SIG-M5 treated with dmso at 0.1 percent for 504 hours (cell line): ENCODE measurements around the gene IWS1.
"Not testable (repeated sequence)": the region's sequence is repeated elsewhere in the genome, so short reads cannot be mapped to it uniquely, and the experiment has no call there.

ENCODE experiments used
- DNase-seq: peaks from one replicate; lab custom pipeline; 2025; ENCODE audit not compliant: unreplicated experiment; lab: John Stamatoyannopoulos, UW

Gene IWS1

DNA sequence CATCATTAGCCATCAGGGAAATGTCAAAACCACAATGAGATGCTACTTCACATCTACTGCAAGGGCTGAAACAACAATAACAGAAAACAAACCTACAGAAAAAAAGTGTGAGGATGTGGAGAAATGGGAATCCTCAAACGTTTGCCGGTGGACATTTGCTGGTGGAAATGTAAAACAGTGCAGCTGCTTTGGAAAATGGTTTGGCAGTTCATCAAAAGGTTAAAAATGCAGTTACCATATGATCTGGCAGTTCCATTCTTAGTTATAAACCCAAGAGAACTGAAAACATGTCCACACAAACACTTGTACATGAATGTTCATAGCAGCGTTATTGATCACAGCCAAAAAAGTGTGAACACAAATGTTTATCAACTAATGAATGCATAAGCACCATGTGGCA is 63.8 kb downstream of the IWS1 start:
- no peak for DNase-seq

DNA sequence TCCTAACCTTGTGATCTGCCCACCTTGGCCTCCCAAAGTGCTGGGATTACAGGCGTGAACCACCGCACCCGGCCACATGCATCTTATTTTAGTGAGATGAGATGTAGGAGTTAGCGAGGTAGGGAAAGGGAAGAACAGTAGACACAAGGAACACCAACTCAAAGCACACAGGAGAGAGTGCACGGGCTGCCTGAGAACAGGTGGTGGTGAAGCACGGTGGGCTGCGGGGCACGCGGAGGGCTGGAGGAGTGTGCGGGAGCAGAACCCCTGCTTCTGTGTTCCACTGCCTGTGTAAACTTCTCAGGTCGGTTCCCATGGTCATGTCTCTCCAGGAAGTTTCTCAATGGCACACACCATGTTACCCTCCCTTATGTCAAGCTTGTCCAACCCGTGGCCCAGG is 69.3 kb downstream of the IWS1 start:
- DNase-seq: no peak

DNA sequence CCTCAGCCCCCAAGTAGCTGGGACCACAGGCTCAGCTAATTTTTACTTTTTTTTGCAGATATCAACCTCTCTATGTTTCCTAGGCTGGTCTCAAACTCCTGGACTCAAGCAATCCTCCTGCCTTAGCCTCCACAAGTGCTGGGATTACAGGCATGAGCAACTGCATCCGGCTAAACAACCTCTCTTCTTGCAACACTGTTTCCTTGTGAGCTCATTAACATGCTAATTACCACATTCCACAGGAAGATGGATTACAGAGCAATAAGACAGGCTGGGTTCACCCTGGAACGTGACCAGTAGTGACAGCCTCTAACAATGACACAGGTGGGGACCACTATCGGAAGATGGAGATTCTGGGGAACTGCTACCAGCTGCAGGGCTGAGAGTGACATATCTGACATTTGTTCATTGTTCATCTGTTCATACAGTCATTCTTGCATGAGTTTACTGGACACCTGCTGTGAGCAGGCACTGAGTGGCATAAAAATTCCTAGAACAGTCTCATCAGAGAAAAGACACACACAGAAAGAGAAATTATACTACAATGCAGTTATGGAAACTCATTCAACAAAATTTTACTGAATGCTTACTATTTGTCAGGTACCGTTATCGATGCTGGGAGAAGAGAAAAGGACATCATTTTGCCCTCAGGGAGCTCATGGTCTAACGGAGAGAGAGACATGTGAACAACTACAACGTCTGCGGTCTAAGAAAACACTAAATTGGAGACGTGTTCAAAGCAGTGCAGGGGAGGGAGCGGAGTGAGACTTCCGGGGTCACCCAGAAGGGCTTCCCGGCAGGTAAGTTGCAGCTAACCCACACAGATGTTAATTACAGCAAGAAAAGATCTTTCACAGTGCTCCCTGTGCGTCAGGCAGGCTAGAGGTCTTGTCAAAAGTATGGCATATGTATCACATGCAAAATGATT is 70.5 kb downstream of the IWS1 start:
- DNase-seq: no peak

DNA sequence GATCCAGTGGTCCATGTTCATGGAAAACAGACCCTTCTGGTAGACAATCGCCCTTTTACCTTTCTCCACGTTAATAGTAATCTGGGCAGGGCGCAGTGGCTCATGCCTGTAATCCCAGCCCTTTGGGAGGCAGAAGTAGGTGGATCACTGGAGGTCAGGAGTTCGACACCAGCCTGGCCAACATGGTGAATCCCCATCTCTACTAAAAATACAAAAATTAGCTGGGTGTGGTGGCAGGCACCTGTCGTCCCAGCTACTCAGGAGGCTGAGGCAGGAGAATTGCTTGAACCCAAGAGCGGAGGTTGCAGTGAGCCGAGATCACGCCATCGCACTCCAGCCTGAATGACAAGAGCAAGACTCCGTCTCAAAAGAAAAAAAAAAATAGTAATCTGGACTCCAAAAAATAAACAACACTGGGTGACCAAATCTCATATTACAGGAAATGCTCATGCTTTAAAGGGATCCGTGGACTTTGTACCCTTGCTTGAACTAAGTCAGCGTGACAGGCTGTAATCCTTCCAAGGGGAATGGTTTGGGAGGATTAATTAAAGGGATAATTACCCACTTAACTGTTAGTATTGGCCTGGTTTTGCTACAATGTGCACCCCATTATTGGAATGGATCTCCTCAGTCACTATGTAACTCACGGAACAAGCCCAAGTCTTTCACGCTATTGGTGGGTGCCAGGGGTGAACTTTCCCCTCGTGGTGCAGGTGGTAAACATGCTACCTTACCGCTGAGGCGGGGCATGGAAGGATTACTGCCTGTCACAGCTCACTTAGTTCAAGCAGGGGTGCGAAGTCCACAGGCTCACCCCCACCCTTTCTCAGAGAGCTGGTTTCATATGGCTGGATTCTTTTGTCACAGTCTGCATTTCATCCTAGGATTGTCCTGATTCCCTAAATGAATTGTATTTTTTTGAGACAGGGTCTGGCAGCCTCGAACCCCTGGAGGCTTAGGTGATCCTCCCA is 71.4 kb downstream of the IWS1 start:
- DNase-seq: no peak

DNA sequence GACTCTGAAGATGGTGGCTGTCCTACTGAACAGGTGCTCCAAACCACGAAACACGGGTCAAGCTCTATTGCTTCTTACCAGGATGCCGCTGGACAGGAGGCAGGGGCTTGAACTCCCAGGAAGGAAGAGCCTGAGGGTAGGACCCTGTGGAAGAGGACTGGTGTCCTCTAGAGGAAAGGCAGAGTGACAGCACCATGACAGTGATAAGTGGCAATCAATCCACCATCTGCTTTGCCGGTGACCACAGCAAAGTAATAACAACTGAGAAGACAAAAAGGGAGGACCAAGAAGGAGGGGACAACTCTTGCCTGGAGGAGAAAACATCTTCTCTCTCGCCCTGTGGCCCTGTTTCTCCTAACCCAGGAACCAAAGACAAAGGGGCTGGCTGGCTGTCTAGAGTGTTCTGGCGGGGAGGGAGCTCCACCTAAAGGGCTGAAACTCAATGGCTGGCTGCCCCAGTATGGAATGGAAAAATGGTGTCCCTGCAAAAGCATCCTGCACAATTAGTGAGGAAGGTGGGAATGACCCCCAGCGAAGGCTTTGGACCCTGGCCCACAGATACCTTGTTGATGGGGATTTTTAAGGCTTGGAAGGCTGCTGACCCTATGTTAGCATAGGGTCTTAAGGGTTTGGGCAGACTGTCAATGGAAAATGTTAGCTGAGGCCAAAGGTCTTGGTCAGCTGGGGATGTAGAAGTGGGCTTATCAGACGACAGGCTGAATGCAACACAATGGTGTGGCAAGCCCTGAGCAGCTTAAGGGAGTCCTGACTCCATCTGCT is 72.7 kb downstream of the IWS1 start:
- DNase-seq: no peak

DNA sequence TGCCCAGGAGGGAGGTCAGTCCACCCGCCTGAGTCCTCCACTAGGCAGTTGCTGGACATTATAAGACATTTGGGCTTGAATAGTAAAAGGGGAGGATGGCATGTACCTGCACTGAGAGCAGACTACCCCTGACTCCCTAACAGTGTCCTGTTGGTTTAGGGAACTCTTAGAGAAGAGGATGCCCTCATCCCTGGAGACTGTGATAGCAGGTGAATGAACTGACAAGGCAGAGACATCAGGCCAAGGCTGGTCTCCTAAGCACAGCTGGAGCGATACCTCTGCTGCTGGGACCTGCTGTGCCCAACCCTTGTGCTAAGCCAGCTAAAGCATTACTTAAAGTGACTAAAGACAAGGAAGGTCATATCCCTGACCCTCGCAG is 73.3 kb downstream of the IWS1 start:
- DNase-seq: no peak

DNA sequence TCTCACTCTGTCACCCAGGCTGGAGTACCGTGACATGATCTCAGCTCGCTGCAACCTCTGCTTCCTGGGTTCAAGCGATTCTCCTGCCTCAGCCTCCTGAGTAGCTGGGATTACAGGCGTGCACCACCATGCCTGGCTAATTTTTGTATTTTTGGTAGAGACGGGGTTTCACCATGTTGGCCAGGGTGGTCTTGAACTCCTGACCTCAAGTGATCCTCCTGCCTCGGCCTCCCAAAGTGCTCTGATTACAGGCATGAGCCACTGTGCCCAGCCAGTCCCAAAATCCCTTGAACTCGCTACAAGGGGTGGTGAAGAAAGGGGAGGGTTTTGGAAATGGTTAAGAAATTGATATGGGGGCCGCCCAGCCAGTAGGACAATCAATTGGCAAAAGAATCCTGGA is 73.9 kb downstream of the IWS1 start:
- not testable (repeated sequence) for DNase-seq

DNA sequence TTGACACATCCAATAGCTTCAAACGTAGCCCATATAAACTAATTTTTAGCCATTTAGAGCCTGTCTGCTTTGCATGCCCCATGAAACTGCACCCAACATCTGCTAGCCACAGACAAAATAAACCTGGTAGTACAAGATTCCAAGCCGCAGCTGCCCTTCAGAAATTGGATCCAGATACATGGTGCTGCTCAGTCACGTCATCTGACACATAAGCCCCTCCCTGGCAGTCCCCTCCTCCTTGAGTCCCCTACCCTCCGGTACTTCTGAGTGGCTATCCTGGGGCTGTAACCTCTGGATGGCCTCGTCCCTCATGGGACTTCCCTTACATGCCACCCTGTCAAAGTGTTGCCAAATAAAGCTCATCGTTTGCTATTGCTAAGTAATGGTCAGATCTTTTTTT is 74.3 kb downstream of the IWS1 start:
- no peak for DNase-seq

DNA sequence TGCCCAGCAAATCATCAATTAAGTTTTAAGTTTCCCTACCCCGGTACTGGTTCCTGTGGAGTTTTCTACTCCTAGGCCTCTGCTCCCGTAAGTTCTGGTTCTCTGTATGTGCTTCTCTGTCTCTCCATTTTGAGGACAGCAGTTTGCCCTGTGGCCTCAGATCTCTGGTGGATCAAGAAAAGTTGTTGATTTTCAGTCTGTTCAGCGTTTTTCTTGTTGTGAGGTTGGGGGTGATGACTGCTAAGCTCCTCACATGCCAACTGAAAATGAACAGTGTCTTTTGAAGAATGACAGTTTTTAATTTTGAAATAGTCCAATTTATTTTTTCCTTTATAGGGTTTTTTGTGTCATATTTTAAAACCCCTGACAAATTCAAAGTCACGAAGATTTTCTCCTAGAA is 76.4 kb downstream of the IWS1 start:
- no peak for DNase-seq

DNA sequence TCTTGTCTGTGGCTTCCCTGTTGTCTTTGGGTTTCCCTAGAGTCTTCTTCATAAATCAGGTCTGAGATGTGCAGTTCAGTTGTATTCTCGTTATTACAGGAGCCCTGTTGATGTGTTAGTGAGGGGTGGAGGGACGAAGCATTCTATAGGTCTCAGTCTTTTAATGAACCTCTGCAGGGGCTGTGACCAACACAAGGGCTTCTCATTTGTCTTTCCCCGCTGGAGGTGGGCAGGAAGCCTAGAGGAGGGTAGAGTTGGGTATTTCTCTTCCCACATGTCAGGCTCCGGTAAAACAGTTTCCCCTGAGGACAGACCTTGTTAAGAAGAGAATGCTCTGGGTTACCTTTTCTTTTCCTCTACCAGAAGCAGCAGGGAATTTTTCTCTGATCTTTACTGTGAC is 76.9 kb downstream of the IWS1 start:
- DNase-seq: no peak

DNA sequence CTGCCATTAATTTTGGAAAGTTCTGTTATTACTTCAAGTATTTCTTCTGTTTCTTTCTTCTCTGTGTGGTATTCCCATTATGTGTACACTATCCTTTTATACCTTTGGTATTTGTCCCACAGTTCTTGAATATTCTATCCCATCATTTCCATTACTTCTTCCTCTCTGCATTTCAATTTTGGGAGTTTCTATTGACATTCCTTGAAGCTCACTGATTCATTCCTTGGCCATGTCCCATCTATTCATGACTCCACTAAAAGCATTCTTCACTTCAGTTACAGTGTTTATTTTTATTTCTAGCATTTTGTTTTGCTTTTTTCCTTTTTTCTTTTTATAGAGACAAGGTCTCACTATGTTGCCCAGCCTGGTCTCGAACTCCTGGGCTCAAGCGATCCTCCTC is 77.8 kb downstream of the IWS1 start:
- DNase-seq: no peak

DNA sequence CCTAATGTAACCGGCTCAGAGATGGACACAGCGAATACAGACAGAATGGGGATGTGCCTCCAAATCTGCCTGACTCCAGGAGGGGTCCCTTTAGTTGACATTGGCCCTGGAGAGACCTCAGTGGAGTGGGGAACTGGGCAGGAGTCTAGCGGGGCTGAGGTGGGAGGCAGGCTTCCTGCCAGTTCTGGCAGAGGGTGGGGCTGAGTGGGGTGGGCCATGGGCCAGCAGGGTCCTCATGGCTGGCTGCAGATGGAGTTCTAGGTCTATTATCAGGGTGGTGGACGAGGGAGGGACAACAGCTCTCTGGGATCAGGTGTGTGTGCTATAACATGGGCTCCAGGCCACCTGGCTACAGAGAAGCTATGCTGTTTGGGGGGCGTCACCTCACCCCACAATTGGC is 86.9 kb downstream of the IWS1 start:
- no peak for DNase-seq

DNA sequence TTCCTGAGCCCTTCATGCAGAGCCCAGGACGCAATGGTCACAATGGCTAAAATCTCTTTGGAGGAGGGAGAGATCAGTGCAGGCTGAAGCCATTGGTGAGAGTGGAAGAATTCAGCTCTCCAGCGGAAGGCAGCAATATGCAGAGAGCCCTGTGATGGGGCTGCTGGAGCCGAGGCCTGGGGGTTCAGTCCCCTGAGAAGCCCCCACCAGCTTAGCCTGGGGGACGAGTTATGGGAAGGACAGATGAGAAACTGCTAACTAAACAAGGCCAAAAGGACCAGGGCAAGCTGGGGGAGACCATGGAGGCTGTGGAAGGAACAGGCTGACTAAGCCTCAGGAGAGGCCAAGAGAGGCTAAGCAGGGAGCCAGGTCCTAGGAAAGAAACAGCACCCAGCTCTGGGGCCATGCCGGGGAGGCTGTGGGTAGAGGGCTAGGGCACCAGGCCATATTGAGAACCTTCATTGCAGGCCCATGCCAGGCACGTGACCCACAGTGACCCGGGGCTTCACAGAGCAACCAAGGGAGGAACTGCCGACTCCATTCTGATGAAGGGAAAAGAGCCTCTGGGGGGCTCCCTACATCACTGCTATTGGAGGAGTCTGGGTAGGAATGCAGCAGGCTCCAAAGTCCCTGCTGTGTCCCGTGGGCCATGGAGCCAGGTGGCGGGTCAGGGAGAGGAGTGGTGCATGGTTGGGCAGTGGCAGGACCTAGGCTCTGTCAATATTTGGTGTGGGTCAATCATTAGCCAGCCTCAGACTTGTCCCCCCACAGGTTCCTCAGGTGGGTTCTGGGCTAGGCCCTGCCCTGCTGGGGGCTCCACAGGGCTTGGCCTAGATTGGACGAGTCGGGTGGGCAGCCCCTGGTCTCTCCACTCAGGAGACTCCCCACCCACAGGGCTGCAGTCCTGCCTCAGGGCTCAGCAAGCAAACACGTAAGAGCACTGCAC is 88.2 kb downstream of the IWS1 start:
- DNase-seq: no peak

DNA sequence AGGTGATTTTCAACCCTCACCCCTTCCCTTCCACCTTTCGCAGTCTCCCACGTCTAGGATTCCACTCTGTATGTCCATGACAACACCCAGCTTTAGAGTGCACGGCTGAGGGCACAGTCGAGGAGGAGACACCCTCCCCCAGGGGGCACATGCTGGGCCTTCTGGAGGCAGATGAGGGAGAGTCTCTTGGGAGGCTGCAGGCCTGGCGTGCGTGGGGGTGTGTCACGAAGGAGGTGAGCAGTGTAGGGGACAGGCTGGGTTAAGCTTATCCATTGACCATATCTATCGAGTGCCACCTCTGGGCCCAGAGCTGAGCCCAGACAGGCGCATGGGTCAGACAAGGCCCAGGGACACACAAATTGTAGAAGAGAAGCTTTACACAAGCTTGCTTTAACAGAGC is 89.2 kb downstream of the IWS1 start:
- no peak for DNase-seq

DNA sequence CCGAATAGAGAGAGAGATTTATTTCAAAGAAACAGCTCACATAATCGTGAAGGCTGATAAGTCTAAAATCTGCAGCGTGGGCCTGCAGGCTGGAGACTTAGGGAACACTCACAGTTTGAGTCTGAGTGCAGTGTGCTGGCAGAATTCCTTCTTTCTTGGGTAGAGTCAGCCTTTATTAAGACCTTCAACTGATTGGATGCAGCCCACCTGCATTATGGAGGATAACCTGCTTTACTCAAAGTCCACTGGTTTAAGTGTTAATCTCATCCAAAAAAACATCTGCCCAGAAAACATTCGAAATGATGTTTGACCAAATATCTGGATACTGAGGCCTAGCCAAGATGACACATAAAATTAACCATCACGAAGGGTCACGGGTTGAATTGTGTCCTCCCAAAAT is 91.8 kb downstream of the IWS1 start:
- no peak for DNase-seq

DNA sequence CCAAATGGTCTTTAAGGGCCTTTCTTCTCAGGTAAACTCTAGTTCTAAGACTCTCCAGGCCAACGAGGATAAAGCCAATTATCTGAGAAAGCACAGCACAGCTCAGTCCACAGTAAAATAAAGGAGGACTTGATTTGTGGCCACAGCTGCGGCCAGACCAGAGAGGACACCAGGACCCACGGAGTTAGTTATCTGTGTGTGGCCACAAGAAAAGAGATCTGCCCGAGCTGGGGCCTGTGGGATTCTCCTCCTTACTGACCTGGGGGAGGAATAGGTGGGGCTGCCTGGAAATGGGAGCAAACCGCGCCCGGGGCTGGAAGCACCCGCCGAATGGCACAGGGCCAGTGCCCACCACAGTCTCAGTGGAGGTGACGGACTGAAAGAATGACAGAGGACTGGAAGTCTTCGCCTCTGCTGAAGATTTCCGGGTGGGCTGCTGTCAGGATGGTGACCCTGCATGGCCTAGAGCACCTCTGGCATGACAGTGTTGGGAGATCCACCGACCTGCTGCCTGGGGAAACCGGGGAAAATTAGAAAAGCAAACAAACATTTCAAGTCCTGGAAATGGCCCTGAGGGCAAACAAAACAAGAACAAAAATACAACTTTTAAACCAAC is 94.8 kb downstream of the IWS1 start:
- no peak for DNase-seq
